Left renal cortex interstitium (tissue), 4 donors: ENCODE measurements around the gene AUTS2. TPM values are rescaled to one million over a fixed set of nuclear protein-coding genes. Genes with fewer than 3 reads are reported as not detected.
"Not testable (repeated sequence)": the region's sequence is repeated elsewhere in the genome, so short reads cannot be mapped to it uniquely, and the experiment has no call there.

ENCODE experiments used
- DNase-seq, 4 donors: peaks; one replicate each; pipeline ENCODE4 v3.0.0-alpha.2; 2013; ENCODE audit warnings: low read depth in 4 of 4, low spot score in 2 of 4, missing footprints in 1 of 4
- polyA plus RNA-seq, 4 donors: library from polyadenylated mRNA; unstranded; fragments of 120-200 nt; gene quantifications; one replicate each; pipeline ENCODE4 v1.2.1, GENCODE V29; 2013; ENCODE audit not compliant: insufficient read length in 4 of 4

The AUTS2 gene
- polyA plus RNA-seq, 4 donors, result 56.5 to 144 (median 82.8) TPM

DNA sequence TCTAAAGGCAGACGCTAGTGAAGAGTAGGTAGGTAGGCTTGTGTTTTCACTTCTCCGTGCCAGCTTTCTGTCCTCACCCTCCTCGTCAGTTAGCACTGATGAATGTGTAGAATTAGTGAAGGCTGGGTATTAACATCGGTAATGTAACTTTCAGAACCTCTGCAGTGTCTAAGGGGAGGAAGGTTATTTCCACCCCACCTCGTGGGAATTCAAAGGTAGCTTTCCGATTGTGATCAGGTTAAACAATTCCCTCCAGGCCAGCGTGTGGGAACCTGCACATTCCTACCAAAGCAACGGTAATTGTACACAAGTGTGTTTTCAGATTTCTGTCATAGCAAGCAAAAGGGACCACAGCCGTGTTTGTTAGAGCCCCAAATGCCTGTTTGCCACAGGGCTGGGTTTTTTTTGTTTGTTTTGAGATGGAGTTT lies 1128.7 kb downstream of the AUTS2 start:
- no peak for DNase-seq

DNA sequence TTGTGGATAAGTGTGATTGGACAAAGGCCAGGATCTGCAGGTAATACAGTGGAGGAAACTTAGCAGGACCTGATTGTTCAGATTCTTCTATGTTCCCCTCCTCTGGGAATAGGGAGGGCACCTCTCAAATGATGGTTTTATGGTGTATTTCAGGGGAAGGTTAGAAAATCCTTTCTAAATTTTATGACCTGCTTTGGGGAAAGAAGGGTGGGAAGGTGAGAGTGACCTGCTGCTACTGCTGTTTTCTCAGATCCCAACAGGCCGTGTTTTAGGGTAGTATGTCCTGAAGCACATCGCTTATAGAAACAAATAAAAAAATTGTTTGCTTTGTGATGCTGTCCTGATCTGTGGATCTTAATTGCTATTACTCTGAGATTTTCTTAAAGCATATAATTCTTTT lies 1129.6 kb downstream of the AUTS2 start:
- no peak for DNase-seq

DNA sequence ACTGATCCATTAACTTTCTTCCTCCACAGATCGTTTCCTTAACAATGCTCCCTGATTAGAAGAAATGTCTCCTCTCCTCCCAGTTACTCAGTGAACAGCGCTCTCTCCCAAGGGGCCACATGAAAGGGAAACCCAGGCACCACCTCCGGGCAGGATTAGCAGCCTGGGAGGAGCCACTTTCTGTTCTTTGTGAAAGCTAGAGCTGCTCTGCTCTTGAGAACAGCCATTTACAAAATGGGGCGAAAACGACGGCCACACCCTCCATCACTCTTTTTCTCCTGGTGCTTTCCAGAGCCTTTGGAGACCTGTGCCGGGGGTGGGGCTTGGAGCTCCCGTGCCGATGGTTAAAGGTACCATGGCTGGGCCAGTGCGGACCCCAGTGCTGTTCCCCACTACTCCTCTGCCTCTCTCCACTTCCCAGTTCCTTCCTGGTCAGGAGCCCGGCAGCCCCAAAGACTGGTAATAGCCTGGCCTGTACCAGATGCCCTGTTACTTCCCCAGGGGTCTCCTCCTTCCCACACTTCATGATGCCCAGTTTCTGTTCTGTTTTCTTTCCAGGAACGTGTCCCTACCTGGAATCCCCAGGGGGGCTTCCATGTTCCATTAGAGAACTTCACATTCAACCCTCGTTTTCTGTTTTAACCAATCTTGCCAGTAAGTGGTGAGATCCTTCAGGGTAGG lies 1130.7 kb downstream of the AUTS2 start:
- no peak for DNase-seq

DNA sequence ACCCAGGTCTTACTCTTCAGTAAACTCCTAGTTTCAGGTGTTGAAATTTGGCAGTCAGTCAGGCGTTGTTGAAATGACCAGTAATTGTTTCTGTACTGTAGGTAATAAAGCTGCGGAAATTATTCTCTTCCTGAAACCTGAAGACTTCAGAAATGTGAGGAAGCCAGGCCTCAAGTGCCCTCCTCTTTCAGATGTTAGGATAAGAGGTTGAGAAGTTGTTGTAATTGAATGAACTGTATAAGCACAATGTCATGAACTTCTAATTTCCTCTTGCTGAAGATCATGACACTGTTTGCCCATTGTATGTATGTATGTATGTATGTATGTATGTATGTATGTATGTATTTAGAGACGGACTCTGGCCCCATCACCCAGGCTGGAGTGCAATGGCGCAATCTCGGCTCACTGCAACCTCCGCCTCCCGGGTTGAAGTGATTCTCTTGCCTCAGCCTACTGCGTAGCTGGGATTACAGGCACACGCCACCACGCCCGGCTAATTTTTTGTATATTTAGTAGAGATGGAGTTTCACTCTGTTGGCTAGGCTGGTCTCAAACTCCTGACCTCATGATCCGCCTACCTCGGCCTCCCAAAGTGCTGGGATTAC lies 1131.4 kb downstream of the AUTS2 start:
- not testable (repeated sequence) for DNase-seq

DNA sequence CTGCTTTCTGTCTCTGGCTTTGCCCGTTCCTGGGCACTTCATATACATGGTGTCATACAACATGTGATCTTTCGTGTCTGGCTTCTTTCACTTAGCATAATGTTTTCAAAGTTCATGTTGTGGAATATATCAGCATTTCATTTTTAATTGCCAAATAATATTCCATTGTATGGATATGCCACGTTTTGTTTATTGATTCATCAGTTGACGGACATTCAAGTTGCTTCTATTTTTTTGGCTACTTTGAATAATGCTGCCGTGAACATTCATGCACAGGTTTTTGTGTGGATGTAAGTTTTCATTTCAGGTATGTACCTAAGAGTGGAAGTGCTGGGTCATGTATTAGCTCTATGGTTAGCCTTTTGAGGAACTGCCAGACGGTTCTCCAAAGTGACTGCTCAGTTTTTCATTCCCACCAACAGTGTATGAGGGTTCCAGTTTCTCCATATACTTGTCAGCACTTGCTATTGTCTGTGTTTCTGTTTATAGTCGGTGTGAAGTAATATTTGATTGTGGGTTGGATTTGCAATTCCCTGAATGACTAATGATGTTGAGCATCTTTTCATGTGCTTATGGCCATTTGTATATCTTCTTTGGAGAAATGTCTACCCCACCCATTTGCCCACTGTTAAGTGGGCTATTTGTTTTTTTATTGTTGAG lies 1132.3 kb downstream of the AUTS2 start:
- DNase-seq, result no peak

DNA sequence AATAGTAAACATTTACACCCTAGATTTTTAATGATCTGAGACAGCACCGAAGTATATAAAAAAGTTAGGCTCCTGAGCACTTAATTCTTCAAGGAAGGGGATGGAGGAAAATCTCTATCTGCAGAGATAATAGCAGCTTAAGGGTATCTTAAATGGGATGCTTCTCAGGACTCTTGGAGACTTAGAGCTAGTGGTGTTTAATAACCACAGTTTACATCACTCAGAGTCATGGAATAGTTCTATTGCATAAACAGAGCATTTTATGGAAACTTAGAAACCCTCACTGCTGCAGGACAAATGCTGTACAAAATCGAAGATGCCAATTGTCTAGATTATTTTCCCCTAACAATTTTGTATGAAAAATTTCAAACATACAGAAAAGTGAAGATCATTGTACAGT lies 1134.8 kb downstream of the AUTS2 start:
- no peak for DNase-seq

DNA sequence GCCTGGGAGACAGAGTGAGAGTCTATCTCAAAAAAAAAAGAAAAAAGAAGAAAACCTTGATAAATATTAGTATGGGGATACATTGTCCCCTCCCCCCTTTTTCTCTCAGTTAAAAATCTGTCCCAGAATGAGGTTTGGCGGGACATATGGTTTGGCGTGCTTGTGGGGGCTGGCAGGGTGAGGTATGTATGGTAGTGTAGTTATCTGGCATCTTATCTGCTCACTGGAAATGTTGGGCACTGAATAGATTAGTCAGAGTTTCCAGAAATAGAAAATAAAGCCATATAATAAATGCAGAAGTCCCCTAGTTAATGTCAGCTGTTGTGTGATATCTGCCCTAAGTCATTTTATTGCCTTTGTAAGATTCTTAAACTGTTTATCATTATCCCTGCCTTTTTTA lies 1136.1 kb downstream of the AUTS2 start:
- DNase-seq, result no peak

DNA sequence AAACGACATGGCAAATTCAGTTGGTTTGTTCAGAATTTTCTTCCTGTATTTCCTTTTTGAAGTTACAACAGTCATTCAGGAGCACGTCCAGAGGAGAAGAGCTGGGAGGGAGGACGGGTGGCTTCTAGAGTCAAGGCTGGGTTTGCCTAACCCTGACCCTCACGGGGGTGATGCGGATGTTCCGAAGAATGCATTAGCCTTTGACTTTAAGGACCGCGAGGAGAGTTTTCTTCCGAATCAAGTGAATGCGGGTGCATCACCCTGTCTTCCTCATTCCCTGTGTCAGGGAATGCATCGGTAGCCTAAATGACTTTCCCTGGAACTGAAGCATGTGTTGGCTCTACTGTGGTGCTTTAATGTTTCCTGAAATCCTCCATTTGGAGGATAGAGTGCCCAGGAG lies 1137.0 kb downstream of the AUTS2 start:
- no peak for DNase-seq

DNA sequence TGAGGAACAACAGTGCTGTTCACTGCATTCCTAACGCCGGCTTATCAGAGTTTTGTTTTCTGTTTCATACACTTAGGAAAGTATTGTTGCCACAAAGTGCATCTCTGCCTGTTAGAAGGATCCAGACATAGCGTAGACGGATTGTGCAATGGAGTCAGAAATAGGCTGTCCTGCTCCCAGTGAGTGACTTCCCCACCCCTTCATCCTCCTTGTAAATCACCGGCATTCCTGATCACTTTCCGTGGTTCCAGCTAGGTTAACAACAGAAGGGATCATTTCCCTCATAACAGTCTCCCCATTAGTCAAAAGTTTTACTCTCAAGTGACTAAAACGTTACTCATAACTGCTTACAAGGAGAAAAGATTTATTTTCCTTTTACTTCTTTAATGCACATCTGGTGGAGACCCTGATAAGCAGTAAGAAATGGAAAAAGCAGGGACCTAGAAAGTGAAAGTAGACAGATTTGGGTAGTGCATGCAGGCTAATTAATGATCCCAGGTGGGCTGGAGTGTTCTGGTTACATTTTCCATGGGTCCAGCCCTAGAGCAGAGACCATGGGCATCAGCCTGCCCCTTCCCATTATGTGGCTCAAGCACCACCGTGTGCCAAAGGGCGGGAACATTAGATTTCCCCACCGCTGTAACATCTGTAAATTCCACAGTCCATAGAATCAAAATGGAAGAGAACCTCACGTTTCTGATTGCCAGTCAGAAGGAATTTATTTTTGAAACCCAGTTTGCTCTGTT lies 1138.6 kb downstream of the AUTS2 start:
- DNase-seq, result no peak

DNA sequence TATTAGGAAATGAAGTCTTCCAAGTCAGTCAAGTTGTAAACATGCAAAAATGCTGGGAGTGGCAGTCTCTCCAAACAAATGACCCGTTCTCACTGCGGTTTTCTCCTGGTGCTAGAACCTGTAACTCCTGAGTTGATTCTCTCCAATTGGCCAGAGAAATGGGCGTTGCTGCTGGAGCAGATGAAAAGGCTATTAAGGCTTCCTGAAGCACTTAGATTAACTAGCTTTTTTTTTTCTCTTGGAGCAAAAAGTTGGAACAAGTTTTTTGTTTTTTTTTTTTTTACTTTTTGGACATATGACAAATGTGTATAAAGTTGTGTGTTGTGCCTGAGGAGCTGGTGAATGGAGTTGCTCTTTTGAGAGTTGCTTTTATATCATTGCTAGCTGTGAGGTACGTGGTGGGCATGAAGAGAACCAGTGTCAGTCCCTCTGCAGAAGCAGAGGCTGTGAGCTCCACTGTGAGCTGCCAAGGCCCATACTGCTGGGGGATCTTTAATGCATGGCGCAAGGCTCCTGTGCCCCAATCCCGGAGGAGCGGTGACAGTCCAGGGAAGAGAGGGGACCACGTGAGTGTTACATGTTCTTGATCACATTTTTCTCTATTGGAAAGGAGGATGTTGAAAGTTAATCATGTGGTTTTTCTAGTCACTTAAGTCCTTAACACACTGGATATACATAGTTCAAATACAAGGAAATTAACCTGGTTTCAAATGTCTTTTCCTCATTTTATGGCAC lies 1140.0 kb downstream of the AUTS2 start:
- no peak for DNase-seq

DNA sequence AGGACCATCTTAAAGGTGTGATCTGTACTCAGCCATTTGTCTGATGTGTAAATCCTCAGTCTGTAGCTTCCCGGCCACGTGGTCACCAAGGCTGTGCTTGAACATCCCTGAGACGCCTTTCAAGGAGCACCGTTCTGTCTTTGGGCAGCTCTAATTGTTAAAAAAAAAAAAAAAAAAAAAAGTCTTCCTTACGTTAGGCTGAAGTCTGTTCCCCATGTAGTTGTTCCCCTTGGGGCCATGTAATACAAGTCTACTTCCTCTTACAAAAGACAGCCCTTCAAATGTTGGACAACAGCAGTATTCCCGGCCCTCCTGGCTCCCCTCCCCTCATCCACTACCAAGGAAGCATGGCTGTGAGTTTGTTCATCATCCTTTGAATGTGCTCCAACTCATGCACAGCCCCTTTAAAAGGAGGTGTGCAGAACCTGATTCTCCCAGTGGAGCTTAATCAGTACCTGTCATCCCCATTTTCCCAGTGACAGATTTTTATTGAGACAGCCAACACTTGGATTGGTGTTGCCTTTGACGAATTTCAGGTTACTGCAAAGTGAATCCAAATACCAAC lies 1141.5 kb downstream of the AUTS2 start:
- no peak for DNase-seq

DNA sequence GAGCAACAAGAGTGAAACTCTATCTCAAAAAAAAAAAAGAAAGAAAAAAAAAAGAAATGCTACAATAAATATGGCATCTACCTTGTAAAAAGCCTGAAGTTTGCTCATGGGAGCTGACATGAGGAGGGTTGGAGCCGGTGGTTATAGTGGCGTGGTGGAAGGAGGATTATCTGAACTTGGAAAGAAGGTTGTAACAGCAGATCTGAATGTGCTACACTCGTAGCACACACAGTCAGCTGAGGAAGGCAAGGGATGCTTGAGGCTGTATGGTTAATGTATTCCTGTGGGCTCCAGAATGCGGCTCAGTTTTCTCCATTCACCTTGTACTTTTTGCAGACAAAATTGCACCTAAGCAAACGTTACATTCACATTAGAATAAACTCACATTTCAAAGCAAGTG lies 1143.4 kb downstream of the AUTS2 start:
- DNase-seq, result no peak

DNA sequence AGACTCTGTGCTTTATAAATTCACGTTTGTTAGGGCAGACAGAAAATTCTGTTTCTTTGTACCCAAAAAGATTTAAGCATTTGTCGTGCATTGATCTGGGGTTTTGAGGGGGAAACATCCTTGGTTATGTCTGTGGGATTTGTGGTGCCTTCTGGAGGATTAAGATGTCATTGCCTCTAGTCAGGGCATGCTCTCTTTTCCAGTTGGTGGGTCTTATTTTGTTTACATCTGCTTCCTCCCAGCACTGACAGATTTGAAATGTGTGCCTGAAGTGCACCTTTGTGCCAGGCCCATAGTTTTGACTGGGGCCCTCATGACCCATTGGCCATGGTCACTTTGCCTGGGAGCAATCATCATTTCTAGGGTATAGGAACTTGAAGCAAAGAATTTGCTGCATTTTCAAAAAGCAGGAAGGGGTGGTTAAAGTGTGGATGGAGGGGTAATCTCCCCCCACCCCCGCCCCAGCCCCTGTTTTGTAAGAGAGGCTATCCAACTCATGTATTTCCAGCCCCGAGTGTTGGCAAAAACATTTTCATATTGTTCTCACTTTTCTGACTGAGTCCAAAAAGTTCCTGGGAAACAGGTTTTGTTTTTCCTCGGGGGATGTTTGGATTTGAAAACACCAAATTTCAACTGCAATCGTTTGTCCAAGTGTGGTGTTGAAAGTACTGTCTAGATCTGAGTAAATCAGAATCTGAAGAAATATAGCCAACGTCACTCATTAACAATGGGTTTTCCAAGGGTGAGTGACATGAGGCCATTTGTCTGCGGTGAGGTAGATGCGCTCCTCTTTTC lies 1145.5 kb downstream of the AUTS2 start:
- DNase-seq, result no peak

DNA sequence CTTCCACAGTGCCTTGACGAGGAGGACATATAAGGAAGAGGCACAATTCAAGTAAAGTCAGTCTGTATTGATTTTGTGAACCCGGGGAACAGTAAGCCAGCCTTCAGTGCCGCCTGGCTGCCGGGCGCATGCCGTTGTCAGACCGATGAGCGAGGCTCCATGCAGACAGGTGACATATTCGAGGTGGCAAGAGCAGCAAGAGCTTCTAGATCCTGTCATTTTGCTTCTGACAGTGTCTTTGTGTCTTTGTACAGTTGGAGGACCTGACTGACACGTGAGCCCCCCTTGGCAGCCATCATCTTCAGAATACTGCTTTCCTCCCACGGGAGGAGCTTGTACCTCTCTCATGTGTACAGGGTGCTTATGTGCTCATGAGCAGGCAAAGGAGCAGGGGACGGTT lies 1146.2 kb downstream of the AUTS2 start:
- DNase-seq, result no peak

DNA sequence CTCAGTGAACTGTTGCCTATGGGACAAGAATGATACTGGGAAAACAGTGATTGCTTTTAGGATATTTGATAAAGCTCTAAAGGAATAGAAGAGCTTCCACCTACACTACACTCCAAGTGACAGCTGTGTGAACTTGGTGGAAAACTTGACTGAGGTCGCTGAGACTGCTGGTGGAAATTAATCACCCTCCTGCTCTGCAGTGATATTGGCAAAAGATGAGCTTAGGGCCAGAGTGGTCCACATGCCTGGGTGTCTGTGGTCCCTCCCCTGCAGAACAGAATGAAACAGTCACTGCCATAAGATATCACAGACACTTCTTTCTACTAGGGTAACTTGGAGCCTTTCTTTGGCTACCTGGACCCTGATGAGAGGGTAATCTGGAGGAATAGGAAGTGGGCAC lies 1151.6 kb downstream of the AUTS2 start:
- no peak for DNase-seq

DNA sequence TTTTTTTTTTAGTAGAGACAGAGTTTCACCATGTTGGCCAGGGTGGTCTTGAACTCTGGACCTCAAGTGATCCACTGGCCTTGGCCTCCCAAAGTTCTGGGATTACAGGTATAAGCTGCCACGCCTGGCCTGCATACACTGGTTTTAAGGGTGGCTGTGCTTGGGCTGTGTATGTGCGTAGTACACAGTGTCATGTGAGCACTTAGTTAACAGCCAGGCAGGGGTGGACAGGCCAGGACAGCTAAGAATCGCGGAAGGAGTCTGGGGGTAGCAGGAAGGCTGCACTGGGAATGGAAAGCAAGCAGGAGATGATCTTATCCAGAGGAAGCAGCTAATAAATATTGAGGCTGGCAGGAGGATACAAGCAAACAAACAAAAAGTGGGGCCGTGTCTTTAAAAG lies 1153.6 kb downstream of the AUTS2 start:
- DNase-seq, result no peak

DNA sequence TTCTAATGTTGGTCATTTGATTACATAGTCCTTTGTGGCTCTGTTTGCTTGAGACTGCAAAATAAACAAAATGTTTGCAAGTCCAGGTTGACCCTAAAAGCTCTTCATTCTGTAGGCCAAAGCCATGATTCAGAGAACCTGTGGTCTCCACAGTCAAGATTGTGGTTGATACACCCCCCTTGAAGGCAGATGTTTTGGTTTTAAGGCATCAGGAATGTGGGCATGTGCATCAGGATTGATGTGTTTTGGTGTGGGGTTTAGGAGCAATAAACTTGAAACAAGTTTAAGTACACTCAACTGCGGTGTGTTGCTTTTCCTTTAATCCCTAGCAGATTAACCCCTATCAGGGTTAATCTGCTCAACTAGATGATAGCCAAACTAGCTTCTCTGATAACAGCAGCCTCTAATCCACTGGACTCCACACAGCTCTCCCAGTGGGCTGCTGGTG lies 1154.5 kb downstream of the AUTS2 start:
- DNase-seq, result no peak

DNA sequence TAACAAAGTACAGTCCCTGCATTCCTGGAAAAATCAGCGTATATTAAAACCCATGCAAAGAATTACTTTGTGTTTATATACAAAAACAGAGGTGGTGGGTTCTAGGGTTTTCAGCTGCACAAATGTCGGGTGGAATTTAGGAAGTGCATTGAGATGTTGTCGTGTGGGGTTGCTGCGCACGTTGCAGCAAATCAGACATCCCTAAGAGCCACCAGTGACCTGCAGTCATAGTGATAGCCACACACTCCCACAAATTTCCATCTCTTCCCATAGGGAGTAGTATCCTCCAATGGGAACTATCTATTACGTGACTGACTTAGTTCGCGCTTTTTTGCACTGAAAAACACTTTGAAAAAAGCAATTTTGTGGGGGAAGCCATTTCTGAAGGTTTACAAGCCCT lies 1158.5 kb downstream of the AUTS2 start:
- no peak for DNase-seq

DNA sequence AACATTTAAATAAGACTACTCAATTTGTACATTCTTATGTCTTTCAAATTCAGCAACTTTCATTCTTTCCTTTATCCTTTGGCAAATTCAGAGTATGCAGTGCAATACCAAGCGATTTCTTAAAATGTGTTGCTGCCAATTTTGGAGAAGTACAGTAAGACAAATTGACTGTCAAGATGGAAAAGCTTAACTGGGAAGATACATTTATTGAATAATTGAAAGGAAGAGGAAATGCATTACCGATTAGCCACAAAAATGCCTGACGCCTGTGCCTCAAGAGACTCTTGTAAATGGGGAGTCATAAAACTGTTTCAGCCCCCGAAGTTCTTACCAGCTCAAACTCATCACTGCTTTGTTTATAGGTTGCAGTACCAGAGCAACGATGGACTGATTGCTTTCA lies 1160.4 kb downstream of the AUTS2 start:
- DNase-seq, result no peak

DNA sequence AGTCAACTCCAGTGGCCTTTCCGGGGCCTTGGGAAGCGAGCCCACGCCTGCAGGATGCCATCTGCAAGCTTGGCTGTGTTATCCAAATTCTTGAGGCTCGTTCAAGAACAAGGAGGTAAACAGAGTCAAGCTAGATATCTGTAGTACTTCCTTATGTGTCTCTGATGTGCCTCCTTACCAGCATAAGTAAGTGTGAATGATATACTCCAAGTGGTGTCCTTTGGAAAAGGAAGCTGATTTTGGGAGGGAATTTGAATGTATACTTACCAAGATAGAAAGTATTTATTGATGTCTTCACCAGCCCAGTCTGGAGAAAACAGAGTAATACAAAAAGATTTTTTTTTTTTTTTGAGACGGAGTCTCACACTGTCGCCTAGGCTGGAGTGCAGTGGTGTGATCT lies 1161.4 kb downstream of the AUTS2 start:
- no peak for DNase-seq
